Testis (tissue), 2 donors: ENCODE results near the gene TIMM17A.
"Not testable (repeated sequence)": the region's sequence is repeated elsewhere in the genome, so short reads cannot be mapped to it uniquely, and the experiment has no call there.

Source experiments
- CTCF ChIP-seq, 3 experiments: fragments of 450-650 bp in 2 of 3; fragments of 200-600 bp in 1 of 3; sonication (generic) in 1 of 3; IDR thresholded peaks; one replicate each; pipeline ENCODE4 v1.5.1; 2016 to 2019; ENCODE audit warnings: antibody characterized with exemption in 3 of 3, mild to moderate bottlenecking in 2 of 3, moderate library complexity in 1 of 3
- POLR2A ChIP-seq: fragments of 450-650 bp; IDR thresholded peaks from one replicate; pipeline ENCODE4 v1.6.1; 2017; ENCODE audit warnings: antibody characterized with exemption, mild to moderate bottlenecking, moderate library complexity

GRCh38 chr1:201962382-201962781 lies 7.1 kb downstream of the TIMM17A start:
- not testable (repeated sequence) for TF ChIP-seq POLR2A; CTCF (IDR thresholded peaks at IDR 0.05)
